OCI-LY1 (cell line): ENCODE measurements around the gene NBPF9.
"Not testable (repeated sequence)": the region's sequence is repeated elsewhere in the genome, so short reads cannot be mapped to it uniquely, and the experiment has no call there.

Experiments used
- EZH2 ChIP-seq: fragments of 200-600 bp; sonication (generic), shearing (Covaris generic); IDR thresholded peaks from 2 replicates; pipeline ENCODE4 v1.8.0; 2017; ENCODE audit warnings: borderline replicate concordance, mixed run types, mild to moderate bottlenecking, antibody characterized with exemption, low read length, moderate library complexity, mixed read lengths
- TF ChIP-seq, protein P1 (sequence below): fragments of 200-600 bp; sonication (generic), shearing (Covaris generic); IDR thresholded peaks from 2 replicates; pipeline ENCODE4 v1.5.1; 2017; ENCODE audit warnings: mild to moderate bottlenecking, antibody characterized with exemption, low read length, moderate library complexity, mixed read lengths

DNA sequence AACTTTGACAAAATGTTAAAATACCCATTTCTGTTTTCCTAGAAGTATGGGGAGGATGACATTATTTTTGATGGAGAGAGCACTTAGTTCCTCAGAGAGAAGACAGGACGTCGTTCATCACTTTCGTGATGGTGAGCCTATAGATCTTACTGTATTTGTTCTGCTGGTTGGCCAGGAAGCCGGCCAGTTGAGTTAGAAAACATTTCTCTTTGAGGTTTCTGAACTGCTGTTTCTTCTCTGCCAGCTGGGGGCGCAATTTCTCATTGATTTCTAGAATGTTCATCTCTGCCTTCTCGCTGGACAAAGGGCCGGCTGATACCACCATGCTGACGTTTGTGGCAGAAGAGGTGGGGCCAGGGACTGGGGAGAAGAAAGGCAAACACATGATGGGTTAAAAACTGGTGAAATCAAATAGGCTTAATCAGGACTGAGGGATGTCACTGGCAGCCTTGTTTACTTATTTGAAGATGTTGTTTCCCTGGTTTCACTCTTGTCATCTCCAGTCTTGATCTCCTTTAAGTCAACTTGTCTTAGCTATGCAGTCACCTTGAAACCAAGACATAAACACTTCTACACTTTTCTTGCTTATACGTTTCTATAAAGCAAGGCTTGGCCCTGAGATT, 27.7 kb downstream of the NBPF9 start:
- TF ChIP-seq, protein P1, sequence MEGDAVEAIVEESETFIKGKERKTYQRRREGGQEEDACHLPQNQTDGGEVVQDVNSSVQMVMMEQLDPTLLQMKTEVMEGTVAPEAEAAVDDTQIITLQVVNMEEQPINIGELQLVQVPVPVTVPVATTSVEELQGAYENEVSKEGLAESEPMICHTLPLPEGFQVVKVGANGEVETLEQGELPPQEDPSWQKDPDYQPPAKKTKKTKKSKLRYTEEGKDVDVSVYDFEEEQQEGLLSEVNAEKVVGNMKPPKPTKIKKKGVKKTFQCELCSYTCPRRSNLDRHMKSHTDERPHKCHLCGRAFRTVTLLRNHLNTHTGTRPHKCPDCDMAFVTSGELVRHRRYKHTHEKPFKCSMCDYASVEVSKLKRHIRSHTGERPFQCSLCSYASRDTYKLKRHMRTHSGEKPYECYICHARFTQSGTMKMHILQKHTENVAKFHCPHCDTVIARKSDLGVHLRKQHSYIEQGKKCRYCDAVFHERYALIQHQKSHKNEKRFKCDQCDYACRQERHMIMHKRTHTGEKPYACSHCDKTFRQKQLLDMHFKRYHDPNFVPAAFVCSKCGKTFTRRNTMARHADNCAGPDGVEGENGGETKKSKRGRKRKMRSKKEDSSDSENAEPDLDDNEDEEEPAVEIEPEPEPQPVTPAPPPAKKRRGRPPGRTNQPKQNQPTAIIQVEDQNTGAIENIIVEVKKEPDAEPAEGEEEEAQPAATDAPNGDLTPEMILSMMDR: not testable (repeated sequence)
- not testable (repeated sequence) for TF ChIP-seq EZH2
